ENCODE results near the gene LRRC14B. TPM values are rescaled to one million over a fixed set of nuclear protein-coding genes. Genes with fewer than 3 reads are reported as not detected.
"Not testable (repeated sequence)": the region's sequence is repeated elsewhere in the genome, so short reads cannot be mapped to it uniquely, and the experiment has no call there.

Gene LRRC14B
- total RNA-seq, 1 experiment from 2014 or later: not detected

GRCh38 chr5:191949-192690 lies 825 bp downstream of the LRRC14B start:
- DNase-seq (ENCODE audit: low read depth): no peak

GRCh38 chr5:192691-192969 lies 1.3 kb downstream of the LRRC14B start:
- DNase-seq (ENCODE audit: low read depth): no peak

DNA sequence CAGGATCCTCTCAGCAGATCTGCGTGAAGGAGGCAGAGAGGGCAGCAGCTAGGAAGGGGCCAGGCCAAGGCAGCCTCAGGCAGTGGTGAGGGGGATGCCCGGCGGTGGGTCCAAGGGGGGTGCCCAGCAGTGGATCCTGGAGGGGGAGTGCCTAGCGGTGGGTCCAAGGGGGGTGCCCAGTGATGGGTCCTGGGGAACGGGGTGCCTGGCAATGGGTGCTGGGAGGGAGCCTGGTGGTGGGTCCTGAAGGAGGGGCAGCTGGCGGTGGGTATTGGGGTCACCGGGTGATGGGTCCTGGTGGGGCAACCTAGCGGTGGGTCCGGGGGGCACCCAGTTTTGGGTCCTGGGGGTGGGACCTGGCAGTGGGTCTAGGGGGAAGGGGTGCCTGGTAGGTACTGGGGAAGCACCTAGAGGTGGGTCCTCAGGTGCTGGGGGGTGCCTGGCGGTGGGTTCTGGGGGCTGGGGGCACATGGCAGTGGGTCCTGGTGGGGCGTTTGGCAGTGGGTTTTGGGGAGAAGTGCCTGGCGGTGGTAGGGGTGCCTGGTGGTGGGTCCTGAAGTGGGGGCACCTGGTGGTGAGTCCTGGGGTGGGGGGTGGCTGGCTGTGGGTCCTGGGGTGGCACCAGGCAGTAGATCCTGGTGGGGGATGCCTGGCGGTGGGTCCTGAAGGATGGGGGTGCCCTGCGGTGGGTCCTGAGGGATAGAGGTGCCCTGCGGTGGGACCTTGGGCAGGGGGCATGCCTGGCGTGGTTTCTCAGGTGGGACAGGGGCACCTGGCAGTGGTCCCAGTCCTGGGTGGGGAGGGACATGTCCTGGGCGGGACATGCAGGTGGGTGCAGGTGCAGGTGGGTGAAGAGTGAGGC lies 1.9 kb downstream of the LRRC14B start:
- no peak for DNase-seq (ENCODE audit: low read depth)

GRCh38 chr5:194102-194501 lies 2.8 kb downstream of the LRRC14B start:
- DNase-seq (ENCODE audit: low read depth): no peak

DNA sequence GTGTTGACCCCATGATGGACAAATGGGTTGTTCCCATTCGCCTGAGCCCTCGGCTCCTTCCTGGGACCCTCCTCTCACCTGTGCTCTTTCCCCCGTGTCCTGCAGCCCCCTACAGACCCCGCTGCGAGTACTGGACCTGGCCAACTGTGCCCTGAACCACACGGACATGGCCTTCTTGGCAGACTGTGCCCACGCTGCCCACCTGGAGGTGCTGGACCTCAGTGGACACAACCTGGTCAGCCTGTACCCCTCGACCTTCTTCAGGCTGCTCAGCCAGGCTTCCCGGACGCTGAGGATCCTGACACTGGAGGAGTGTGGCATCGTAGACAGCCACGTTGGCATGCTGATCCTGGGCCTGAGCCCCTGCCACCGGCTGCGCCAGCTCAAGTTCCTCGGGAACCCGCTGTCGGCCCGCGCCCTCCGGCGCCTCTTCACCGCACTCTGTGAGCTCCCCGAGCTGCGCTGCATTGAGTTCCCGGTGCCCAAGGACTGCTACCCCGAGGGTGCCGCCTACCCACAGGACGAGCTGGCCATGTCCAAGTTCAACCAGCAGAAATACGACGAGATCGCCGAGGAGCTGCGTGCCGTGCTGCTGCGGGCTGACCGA lies 3.4 kb downstream of the LRRC14B start:
- DNase-seq (ENCODE audit: low read depth): no peak

- no peak for DNase-seq (ENCODE audit: low read depth)
Measured at GRCh38 chr5:195401-196160, 4.3 kb downstream of the LRRC14B start.

DNA sequence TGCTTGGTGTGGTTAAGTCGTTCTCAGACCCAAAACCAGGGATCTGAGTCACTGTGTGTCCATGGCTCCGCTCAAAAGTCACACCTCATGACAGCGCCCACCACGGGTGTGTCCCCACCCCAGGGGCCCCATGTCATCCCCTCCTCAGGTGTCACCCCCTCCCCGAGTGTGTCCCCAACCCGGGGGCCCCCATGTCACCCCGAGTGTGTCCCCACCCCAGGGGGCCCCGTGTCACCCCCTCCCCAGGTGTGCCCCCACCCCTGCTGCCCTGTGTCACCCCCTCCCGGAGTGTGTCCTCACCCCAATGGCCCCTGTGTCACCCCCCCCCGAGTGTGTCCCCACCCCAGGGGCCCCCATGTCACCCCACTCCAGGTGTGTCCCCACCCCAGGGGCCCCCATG lies 5.1 kb downstream of the LRRC14B start:
- DNase-seq (ENCODE audit: low read depth): no peak

DNA sequence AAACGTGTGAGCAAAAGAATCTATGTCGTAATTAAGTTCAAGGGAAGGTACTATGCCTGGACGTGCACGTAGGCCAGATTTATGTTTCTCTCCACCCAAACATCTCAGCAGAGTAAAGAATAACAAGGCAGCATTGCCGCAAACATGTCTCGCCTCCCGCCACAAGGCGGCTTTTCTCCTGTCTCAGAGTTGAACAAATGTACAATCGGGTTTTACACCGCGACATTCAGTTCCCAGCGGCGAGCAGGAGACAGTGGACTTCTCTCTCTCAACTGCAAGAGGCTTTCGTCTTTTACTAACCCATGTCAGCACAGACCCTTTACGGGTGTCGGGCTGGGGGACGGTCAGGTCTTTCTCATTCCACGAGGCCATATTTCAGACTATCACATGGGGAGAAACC lies 5.7 kb downstream of the LRRC14B start:
- not testable (repeated sequence) for DNase-seq (ENCODE audit: low read depth)

GRCh38 chr5:197892-198489 lies 6.7 kb downstream of the LRRC14B start:
- no peak for DNase-seq (ENCODE audit: low read depth)

DNA sequence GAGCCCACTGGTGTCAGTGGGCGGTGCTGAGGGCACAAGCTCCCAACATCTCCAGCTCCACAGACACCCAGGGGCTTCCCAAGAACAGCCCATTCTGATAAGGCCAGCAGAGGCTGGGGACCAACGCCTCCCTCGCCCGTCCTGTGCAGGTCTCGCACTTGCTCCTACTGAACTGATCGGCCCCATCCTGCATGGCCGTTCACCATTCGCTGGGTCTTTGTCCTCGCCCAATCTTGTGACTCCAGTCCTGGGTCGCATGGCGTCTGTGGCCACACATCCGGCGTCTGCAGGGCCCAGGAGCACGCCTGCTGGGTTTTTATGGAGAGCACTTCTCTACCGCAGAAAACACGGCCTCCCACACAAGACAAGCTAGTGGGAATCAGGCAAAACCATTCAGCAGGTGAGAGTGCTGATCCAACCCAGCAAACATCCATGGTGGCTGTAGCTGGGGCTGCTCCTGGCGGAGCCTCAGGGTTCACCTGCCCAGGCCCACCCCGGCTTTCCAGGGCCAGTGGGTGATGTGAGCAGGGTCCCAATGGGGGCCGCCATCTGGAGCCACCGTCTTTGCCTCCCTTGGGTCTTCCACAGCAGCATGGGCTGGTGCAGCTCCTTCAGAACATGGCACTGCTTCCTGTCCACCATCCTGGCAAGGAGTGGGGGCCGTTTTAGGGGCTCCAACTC lies 7.4 kb downstream of the LRRC14B start:
- DNase-seq (ENCODE audit: low read depth): no peak

DNA sequence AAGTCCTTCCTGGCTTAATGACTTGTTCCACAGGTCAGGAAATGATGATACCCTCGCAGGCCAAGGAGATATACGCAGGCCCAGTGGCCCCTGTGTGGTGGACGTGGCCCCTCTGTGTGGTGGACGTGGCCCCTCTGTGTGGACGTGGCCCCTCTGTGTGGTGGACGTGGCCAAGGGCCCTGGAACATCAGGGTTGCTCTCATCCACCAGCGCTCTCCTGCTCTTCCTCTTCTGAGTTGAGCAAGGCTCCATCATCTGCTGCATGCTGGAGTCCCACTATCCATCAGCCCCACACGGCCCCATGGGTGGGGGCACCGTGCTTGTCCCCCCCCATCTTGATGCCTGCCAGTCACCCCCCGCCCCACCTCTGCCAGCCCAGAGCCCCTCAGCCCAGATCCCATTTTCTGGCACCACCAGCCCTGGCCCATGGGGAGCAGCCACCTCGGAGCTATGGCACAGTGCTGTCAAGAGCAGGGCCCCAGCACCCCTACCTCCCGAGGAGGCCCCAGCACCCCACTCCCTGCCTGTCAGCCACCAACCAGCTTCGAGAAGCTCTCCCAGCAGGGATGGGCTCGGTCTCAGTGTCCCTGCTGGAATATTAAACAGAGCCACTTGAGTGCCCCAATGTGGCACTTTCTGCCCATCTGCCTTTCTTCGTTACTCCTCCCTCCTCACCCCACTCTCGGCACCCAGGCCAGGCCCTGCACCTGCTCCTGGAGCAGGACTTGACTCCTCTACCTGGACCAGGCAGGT lies 8.1 kb downstream of the LRRC14B start:
- no peak for DNase-seq (ENCODE audit: low read depth)

GRCh38 chr5:199950-200645 lies 8.8 kb downstream of the LRRC14B start:
- no peak for DNase-seq (ENCODE audit: low read depth)

GRCh38 chr5:200985-201384 lies 9.7 kb downstream of the LRRC14B start:
- no peak for DNase-seq (ENCODE audit: low read depth)

- DNase-seq (ENCODE audit: low read depth): no peak
Measured at GRCh38 chr5:201672-202071, 10.4 kb downstream of the LRRC14B start.

DNA sequence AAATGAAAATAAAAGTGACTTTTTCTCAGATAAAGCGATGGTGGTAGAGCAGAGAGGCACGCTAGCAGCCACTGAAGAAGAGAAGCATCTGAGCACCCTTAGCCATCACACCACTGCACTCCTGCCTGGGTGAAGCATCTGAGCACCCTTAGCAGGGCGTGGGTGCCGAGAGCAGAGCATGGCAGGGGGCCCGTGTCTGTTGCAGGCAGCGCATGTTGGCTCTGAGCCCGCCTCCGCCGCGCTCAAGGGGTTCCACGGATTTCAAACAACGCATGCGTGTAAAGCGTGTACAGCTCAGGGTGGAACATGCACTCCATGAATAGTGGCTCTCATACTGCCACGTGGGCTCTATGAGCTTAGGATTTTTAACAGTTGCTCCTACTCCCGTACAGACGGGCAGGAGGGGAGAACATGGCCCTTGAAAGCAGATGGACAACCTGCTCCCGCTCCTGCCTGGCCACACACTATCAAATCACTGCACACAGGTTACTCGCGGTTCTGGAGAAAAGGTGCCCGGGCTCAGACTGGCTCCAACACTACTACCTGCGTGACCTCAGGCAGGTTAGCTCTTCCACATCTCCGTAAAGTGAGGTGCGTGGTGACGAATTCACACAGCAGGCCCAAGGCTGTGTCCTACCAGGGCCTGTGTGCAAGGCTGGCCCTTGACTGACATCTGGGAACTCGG lies 12.1 kb downstream of the LRRC14B start:
- no peak for DNase-seq (ENCODE audit: low read depth)

GRCh38 chr5:204001-204400 lies 12.7 kb downstream of the LRRC14B start:
- no peak for DNase-seq (ENCODE audit: low read depth)

GRCh38 chr5:204462-204861 lies 13.2 kb downstream of the LRRC14B start:
- no peak for DNase-seq (ENCODE audit: low read depth)

DNA sequence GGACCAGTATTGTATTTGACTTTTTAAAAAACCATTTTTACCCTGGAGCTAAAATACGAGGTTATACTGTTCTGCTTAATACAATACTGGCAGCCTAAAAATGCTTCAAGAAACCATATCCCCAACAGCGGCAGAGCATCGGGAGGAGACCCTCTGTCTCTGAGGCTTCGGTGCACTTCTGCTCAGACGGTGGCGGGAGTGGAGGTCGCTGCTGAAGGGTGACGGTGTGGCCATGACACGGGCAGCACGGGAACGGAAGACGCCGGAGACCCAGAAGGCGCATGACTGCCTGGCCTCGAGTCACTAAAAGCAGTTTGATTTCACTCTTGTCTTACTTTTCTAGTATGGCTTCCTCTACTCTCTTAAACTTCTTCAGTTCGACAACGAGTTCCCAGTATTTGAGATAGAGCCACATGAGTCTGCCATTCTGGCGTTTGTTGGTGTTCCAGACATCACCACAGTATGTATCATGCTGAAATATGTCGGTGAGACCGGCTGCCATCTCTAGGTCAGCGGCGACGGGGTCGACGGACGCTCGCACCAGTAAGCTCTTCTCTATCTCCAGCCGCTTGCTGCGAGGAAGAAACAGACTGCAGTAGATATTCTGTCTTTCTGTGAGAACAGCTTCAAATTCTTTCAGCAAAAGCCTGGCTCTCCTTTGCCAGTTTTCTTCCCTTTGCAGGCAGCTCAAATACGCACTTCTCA lies 13.8 kb downstream of the LRRC14B start:
- no peak for DNase-seq (ENCODE audit: low read depth)

DNA sequence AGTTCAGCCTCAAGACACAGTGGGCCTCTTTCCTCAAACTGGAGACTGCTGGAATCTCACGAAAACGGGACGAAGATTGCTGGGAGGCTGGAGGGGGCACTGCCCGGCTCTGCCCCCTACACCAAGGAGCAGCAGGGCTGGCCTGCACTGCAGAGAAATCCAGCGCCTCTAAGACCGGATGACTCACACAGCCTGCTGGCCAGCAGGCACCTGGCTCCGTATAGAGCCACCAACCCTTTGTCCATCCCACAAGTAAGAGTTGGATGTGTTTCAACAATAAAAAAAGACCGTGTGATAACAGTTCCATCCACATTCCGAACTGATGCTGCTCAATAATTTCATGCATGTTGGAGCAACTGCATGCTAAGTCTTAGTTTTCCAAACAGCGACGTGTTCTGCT lies 15.1 kb downstream of the LRRC14B start:
- DNase-seq (ENCODE audit: low read depth): peak; percentile 29

All from Daoy (cell line).